ENCODE results near the gene FSTL5.

GRCh38 chr4:161658676-161659075 lies 505.1 kb downstream of the FSTL5 start:
- no peak for TF ChIP-seq RAD21 (IDR thresholded peaks at IDR 0.05; ENCODE audit: low read depth)
- TF ChIP-seq, protein P1, sequence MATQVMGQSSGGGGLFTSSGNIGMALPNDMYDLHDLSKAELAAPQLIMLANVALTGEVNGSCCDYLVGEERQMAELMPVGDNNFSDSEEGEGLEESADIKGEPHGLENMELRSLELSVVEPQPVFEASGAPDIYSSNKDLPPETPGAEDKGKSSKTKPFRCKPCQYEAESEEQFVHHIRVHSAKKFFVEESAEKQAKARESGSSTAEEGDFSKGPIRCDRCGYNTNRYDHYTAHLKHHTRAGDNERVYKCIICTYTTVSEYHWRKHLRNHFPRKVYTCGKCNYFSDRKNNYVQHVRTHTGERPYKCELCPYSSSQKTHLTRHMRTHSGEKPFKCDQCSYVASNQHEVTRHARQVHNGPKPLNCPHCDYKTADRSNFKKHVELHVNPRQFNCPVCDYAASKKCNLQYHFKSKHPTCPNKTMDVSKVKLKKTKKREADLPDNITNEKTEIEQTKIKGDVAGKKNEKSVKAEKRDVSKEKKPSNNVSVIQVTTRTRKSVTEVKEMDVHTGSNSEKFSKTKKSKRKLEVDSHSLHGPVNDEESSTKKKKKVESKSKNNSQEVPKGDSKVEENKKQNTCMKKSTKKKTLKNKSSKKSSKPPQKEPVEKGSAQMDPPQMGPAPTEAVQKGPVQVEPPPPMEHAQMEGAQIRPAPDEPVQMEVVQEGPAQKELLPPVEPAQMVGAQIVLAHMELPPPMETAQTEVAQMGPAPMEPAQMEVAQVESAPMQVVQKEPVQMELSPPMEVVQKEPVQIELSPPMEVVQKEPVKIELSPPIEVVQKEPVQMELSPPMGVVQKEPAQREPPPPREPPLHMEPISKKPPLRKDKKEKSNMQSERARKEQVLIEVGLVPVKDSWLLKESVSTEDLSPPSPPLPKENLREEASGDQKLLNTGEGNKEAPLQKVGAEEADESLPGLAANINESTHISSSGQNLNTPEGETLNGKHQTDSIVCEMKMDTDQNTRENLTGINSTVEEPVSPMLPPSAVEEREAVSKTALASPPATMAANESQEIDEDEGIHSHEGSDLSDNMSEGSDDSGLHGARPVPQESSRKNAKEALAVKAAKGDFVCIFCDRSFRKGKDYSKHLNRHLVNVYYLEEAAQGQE (IDR thresholded peaks at IDR 0.05; ENCODE audit: low read depth): no peak
- no peak for TF ChIP-seq EGR1 (IDR thresholded peaks at IDR 0.05)
- TF ChIP-seq USF1 (IDR thresholded peaks at IDR 0.05): no peak
- TF ChIP-seq MAX (IDR thresholded peaks at IDR 0.05): no peak
- no peak for TF ChIP-seq YY1 (IDR thresholded peaks at IDR 0.05; ENCODE audit: low read depth)

Measured in Ishikawa (cell line).